NOMO-1 (cell line): ENCODE measurements around the gene SLAMF1.
"Not testable (repeated sequence)": the region's sequence is repeated elsewhere in the genome, so short reads cannot be mapped to it uniquely, and the experiment has no call there.

Experiments
- DNase-seq, 2 experiments: peaks; one replicate each; lab custom pipeline; 2025; ENCODE audit not compliant: unreplicated experiment in 2 of 2; lab: John Stamatoyannopoulos, UW

The SLAMF1 gene

DNA sequence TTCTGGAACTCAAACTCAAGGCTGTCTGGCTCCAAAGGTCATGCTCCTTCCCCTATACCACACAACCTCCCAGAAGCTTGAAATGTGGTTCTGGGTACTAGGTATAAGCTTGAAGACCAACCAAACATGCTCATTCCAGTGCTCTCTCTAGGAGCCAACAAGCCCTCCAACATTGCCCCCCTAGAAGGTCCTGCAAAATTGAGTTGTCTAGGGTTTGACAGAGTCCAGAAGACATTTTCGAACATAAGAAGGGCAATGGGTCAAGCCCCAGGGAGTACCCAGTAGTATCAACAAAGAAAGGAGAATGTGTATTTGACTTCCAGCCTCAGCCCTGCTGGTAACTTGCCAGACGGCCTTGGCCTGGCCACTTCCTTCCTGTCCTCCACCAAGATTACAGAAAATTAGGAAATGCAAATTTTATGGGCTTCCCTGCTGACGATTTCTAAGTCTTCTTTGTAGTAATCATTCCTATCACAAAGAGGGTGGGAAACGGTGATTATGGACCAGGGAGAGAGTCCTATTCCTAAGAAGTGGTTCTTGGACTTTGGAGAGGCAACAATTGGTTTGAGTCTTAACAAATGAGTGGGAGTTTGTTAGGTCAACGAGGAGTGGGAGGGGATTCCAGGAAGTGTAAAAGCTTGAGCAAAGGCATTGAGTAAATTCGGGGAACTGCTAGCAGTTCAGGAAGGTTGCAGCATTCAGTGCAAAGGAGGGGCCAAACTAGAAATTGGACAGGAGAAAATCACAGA lies 18.7 kb upstream of the SLAMF1 start:
- DNase-seq: peak; percentile 59 to 73

DNA sequence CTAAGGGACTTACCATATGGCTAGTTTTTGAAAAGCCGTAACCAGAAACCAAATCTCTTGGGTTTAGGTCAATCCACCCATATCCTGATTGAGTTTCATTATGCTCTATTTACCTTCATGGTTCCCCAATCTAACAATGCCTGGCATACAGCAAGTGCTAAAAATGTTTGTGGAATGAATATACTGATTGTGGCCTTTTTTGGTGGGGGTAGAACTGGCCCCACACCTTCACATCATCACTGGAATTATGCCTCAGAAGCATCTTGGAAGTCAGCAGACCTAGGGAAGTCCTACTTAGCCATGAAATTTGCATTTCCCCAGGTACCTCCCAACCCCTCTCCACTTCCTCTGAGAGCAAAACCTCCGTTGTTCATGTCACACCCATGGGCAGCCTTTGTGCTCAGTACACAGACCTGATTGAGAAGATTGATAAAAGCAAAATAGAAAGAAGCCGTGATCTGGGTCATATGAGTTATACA lies 17.8 kb upstream of the SLAMF1 start:
- DNase-seq: no peak

DNA sequence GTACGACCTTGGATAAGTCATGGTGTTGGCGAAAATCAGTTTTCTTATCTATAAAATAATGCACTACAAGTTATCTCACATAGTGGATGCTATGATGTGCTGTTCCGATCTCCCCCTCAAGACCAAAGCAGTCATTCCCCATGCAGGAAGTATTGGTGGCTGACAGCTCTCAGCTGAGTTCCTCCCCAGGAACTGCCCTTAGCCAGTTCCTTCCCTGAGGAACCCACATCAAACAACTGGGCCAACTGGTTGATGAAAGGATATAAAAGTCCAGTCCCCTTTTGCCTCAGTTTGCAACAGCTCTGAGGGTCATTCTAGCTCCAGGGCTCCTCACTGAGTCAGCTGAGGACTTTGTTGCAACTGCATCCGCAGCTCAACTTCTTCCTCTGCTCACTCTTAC lies 16.1 kb upstream of the SLAMF1 start:
- no peak for DNase-seq

GRCh38 chr1:160659566-160659965 lies 12.7 kb upstream of the SLAMF1 start:
- DNase-seq: no peak

- DNase-seq: no peak
Observed at GRCh38 chr1:160658814-160659193, 12.0 kb upstream of the SLAMF1 start.

GRCh38 chr1:160658162-160658813 lies 11.4 kb upstream of the SLAMF1 start:
- no peak for DNase-seq

DNA sequence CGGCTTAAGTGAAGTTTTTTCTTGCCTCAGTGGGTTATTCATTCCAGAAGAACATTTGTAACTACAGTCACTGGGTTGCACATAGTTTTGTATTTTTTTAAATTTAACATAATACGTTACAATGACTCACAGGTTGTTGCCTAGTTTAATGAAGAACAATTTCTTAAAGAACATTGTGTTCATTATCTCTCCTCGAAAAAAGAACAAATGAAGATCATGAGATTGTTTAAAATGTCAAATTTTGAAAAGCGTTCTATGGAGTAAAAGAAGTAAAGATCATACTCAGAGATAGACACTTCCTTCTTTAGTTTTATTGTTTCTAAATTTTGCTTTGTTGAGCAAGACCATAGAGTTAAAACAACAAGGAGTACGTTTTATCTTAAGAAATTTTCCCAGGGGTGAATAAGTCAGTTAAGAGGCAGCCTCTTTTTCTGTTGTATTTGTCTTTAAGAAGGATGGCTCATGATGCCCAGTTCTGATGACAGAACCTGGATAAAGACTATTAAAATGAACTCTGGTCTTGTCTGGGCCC lies 10.5 kb upstream of the SLAMF1 start:
- peak; percentile 52 to 81 for DNase-seq

DNA sequence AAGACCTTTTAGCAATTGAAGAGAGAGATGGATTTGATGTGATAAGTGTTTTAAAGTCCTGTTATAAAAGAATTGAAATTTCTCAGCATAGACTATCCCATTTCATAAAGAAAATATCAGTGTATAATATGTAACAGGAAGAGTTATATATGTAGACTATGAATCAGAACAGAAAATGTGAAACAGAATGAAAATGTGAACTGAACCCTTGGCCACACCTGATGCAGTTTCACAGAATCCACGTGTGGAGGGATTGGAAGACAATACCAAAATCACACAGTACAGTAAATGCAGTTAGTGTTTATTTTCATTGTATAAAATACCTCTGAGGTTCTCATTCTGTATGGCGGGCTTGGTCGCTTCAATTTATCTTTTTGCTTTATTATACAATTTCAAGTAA lies 9.9 kb upstream of the SLAMF1 start:
- no peak for DNase-seq

GRCh38 chr1:160653620-160654016 lies 6.8 kb upstream of the SLAMF1 start:
- no peak for DNase-seq

- no peak for DNase-seq
Observed at GRCh38 chr1:160652924-160653619, 6.2 kb upstream of the SLAMF1 start.

GRCh38 chr1:160652065-160652641 lies 5.3 kb upstream of the SLAMF1 start:
- not testable (repeated sequence) for DNase-seq

DNA sequence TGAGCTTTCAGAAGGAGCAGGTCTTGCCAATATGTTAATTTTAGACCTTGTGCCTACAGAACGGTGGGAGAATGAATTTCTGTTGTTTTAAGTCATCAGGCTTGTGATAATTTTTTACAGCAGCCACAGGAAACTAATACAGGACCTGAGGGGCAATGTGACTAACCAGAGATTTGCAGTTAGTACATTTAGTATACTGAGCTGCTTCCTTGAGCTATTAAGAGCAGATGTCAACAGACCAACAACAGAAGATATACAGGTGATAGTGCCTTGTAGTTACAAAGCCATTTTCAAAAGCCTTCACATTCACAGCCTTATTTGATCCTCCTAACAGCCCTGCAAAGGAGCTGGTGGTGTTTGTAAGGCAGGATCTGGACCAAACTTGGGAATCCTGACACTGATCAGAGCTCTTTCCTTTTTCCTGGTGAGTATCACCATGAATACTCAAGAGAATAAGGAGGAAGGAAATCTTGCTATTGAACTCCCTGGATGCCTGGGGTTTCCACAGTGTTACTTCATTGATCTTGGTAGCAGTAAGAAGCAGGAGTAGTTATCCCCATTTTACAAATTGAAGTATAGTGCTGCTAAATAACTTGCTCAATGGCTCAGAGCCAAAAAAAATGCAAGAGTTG lies 4.7 kb upstream of the SLAMF1 start:
- no peak for DNase-seq

GRCh38 chr1:160647329-160647720 lies 481 bp upstream of the SLAMF1 start:
- no peak for DNase-seq

DNA sequence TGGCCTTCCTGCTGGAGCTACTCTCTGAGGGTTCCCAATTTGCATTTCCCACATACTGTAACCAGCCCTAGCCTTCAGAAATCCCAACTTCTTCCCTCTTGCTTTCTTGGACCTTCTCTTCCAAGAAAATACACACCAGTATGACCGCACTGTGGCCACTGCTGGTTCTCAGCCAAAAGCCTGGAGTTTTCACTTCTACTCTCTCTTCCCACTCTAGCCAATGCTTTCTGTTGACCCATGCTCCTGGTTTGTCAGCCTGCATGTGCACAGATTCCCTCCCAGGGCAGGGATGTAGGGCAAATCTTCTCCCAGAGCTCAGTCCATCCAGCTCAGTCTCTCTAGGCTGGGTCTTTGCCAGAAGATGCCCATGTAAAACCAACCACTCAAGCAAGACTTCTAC lies 664 bp downstream of the SLAMF1 start:
- DNase-seq: no peak

DNA sequence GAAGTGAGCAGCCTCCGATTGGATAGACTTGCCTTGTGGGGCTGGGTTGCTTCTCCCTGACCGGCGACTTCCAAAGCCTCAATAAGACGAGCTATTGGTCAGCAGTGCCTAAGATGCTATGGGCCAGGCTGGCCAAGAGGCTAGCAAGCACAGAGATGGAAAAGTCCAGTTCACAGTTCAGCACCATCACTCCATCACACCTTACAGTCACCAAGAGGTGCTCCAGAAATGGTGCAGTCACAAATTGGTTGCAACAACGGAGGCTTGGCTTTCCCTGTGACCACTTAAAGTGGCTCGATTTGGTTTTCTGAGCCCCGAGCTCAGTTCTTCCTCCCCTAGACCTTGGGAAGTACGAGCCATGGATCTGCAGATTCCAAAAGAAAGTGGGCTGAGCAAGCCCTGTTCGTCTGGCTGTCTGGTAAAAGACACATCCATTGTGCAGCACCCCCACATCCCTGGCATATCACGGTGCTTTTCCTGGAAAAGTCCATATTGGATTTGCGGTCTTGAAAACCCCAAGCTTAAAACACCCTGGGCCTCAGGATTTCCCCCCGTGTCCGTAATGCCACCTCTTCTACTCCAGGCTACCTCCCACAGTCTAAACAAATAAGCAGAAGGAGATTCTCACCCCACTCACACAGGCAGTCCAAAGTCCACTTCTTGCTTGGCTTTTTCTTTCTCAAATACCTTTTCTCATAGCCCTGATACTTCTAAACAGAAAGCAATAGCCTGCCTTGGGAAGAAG lies 1.3 kb downstream of the SLAMF1 start:
- peak in 1 of 2 experiments; percentile 37 for DNase-seq

- DNase-seq: no peak
Observed at GRCh38 chr1:160644399-160644798, 2.4 kb downstream of the SLAMF1 start.

GRCh38 chr1:160643138-160643537 lies 3.7 kb downstream of the SLAMF1 start:
- no peak for DNase-seq

GRCh38 chr1:160642281-160642644 lies 4.6 kb downstream of the SLAMF1 start:
- DNase-seq: no peak

DNA sequence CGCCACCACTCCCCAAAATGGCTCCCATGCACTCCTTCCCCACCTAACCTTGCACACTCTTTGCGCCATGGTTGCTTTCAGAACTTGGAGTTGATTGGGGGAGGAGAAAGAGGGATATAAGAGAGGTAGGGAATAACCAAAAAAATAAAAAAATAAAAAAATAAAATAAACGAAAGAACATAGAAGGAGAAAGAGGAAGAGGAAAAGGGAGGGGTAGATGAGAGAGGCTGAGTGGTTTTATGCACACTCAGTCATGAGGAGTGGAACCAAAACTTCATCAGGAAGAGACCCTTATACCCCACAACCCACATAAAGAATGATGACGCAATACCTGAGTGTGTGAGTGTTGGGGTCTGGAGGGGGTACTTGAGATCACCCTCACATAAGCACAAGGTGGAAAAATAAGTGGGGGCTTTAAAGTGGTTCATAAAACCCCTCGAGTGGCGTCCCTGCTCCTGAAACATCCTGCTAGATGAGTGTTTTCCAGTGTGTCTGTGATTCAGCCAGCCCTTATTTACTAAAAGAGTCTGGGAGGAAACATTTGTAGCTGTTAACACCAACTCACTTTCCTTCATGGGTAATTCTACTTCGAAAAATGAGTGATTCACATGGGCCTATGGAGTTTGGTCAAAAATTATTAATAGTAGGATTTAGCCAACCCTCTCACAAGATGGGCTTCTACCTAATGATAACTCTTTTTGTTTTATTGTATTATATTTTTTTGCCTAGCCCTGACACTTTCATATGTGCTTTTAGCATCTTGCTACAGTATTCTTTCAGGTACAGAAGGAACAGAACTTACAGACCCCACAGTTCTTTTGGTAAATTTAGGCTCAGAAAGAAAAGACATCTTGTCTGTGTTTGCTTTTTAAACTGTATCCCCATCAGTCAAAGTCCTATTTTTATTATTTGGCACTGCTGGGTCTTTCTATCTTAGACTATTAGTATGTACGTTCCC lies 5.2 kb downstream of the SLAMF1 start:
- DNase-seq: peak; percentile 16 to 36
